Tibial artery (tissue), 4 donors: ENCODE results near the gene GCLC.

ENCODE experiments used
- DNase-seq, 2 donors: peaks; one replicate each; pipeline ENCODE4 v3.0.0-alpha.2; 2019
- H3K27ac ChIP-seq, 2 donors: fragments of 200-600 bp; sonication (generic) in 1 of 2; 1 replicate in 1 of 2; 2 replicates in 1 of 2; pipeline ENCODE4 v1.5.1; 2018 to 2019; ENCODE audit warnings: mild to moderate bottlenecking in 1 of 2
- H3K27me3 ChIP-seq, 2 donors: fragments of 200-600 bp; sonication (generic) in 1 of 2; one replicate each; pipeline versions ENCODE4 v1.5.1 to v1.6.0; 2016 to 2019
- H3K36me3 ChIP-seq, 3 donors: fragments of 200-600 bp; sonication (generic) in 2 of 3; one replicate each; pipeline ENCODE4 v1.5.1; 2016 to 2019; ENCODE audit warnings: mild to moderate bottlenecking in 2 of 3
- H3K4me1 ChIP-seq, 4 donors: fragments of 200-600 bp; sonication (generic) in 2 of 4; 1 replicate in 3 of 4; 2 replicates in 1 of 4; pipeline ENCODE4 v1.5.1; 2016 to 2019
- H3K4me3 ChIP-seq, 2 donors: fragments of 200-600 bp; sonication (generic) in 1 of 2; 1 replicate in 1 of 2; 2 replicates in 1 of 2; pipeline ENCODE4 v1.5.1; 2018 to 2019; ENCODE audit warnings: mild to moderate bottlenecking in 2 of 2
- H3K9me3 ChIP-seq, 3 donors: fragments of 200-600 bp; sonication (generic) in 1 of 3; one replicate each; pipeline ENCODE4 v1.5.1; 2016 to 2019
- intact Hi-C: fragments of 100-400 bp; cut with DNase I; formaldehyde crosslinking; loops from one replicate; pipeline ENCODE4 v1.15.0; 2023; ENCODE audit warnings: low total_unique reads
- TF ChIP-seq, protein P1 (sequence below), 2 experiments: fragments of 200-600 bp in 1 of 2; fragments of 450-650 bp in 1 of 2; IDR thresholded peaks; one replicate each; pipeline ENCODE4 v1.5.1; 2017 to 2019; ENCODE audit warnings: antibody characterized with exemption in 2 of 2, mild to moderate bottlenecking in 1 of 2, moderate library complexity in 1 of 2

GCLC gene

DNA sequence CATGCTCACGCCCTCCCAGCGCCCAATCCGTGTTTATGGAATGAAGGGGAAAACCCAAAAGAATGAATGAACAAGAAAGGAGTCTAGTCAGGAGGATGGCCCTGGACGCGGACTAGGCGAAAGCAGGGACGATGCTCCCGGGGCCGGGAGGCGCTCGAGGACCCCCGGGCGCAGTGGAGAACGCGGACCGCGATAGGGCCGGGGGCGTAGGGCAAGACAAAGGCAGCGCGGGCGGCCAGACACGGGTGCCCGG is 758 bp downstream of the GCLC start:
- TF ChIP-seq, protein P1, sequence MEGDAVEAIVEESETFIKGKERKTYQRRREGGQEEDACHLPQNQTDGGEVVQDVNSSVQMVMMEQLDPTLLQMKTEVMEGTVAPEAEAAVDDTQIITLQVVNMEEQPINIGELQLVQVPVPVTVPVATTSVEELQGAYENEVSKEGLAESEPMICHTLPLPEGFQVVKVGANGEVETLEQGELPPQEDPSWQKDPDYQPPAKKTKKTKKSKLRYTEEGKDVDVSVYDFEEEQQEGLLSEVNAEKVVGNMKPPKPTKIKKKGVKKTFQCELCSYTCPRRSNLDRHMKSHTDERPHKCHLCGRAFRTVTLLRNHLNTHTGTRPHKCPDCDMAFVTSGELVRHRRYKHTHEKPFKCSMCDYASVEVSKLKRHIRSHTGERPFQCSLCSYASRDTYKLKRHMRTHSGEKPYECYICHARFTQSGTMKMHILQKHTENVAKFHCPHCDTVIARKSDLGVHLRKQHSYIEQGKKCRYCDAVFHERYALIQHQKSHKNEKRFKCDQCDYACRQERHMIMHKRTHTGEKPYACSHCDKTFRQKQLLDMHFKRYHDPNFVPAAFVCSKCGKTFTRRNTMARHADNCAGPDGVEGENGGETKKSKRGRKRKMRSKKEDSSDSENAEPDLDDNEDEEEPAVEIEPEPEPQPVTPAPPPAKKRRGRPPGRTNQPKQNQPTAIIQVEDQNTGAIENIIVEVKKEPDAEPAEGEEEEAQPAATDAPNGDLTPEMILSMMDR (IDR thresholded peaks at IDR 0.05) = no peak
- Histone ChIP-seq H3K36me3 (no peaks in the 10 kb centered on the region), H3K4me1 (peaks cover 0 to 42% (median 19%) of the 10 kb centered on the region in 4 donors), H3K27me3 (no peaks in the 10 kb centered on the region), H3K9me3 (no peaks in the 10 kb centered on the region), H3K4me3 (peak overlapping the region; percentile 80 to 97), H3K27ac (peak overlapping the region; percentile 91 to 95)
- DNase-seq = peak; percentile 20 to 67
- intact Hi-C loops = no loop called here

DNA sequence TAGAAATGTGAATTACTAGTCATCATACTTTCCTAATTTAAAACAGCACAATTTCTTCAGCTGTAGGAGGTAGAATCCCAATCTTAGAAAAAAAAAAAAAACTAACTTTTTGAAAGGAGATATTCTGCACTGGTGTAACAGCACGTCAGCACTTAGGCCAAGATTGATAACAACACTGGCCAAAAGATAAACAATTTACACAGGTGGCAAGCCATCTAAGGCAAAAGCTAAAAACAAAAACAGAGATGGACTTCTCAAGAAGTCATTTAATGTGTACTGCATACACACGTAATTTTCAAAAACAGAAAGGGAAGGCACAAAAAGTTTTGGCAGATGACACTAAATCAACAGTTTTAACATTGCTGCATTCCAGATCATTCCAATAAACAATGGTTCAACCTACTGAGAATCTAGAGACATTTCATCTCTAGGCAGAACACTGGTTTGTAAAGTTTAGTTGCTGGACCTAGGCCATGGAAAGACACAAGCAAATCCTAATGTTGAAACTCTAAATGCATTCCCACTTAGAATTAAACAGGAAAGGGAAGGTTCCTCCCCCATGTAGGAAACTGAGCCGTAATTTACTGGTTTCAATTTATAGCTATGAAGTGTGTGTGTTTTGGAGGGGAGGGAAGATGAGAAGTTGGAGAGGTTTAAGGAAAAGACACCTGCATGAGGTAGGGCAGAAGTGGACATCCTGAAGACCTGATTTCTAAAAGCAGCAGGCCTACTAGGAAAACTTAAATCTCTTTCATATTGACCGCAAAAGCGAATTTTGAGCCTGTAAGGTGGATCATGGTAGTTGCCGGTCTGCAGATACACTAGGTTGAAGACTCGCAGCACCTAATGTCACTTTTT is 1.3 kb downstream of the GCLC start:
- TF ChIP-seq, protein P1 (IDR thresholded peaks at IDR 0.05) = no peak
- intact Hi-C loops = no loop called here
- no peaks in the 10 kb centered on the region for H3K9me3 ChIP-seq
- no peaks in the 10 kb centered on the region for H3K27me3 ChIP-seq
- H3K4me1 ChIP-seq = peaks cover 0 to 40% (median 18%) of the 10 kb centered on the region in 4 donors
- peak overlapping the region; percentile 80 to 97 for H3K4me3 ChIP-seq
- DNase-seq = no peak
- peak overlapping the region; percentile 91 to 95 for H3K27ac ChIP-seq
- H3K36me3 ChIP-seq = no peaks in the 10 kb centered on the region

DNA sequence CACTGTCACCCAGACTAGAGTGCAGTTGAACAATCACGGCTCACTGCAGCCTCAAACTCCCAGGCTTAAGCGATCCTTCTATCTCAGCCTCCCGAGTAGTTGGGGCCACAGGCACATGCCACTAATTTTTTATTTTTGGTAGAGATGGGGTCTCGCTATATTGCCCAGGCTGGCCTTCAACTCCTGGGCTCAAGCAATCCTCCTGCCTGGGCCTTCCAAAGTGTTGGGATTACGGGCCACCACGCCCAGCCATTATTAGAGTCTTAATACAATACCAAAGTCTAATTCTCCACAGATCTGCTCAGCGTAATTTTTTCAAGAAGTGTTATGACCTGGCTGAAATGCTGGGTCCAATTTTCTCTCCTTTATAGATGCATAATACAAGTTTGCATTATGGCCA is 3.0 kb downstream of the GCLC start:
- Histone ChIP-seq H3K27me3 (no peaks in the 10 kb centered on the region), H3K27ac (no peak overlapping the region), H3K4me1 (peaks cover 0 to 30% (median 12%) of the 10 kb centered on the region in 4 donors), H3K4me3 (no peak overlapping the region), H3K36me3 (no peaks in the 10 kb centered on the region), H3K9me3 (no peaks in the 10 kb centered on the region)
- intact Hi-C loops = no loop called here
- TF ChIP-seq, protein P1 (IDR thresholded peaks at IDR 0.05) = no peak
- no peak for DNase-seq

DNA sequence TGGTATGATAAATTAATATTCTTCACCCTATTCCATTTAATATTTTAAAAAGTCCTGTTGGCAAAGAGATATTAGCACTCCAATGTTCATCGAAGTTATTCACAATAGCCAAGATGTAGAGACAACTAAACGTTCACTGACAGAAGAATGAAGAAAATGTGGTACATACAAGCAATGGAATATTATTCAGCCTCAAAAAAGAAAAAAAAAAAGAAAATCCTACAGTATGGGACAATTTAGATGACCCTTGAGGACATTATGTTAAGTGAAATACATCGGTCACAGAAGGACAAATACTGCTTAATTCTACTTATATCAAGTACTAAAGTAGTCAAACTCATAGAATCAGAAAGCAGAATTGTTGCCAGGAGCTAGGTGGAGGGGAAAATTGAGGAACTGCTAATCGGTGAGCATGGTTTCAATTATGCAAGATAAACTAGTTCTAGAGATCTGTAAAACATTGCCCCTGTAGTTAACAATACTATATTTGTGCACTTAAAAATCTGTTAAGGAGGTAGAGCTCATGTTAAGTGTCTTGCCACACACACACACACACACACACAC is 4.7 kb downstream of the GCLC start:
- Histone ChIP-seq H3K9me3 (no peaks in the 10 kb centered on the region), H3K4me1 (peaks cover 0 to 21% (median 12%) of the 10 kb centered on the region in 4 donors), H3K27ac (no peak overlapping the region), H3K4me3 (no peak overlapping the region), H3K27me3 (no peaks in the 10 kb centered on the region), H3K36me3 (no peaks in the 10 kb centered on the region)
- TF ChIP-seq, protein P1 (IDR thresholded peaks at IDR 0.05) = no peak
- intact Hi-C loops = no loop called here
- no peak for DNase-seq

DNA sequence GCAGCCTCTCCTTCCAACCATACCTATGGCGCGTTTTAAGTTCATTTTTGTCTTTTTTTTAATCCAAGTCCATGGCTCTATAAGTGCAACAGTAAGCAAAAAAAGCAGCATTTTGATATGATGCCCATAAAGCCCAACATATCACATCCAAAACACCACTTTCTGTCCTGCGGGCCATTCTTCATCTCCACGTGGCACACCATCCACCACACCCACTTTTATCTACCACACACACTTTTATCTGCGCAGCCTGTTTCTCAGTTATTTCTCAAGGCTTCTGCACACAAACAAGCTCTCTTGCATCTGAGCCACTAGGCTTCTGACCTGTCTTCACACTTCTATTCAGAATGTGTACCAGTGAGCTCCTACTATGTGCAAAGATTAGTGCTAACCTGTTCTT is 5.3 kb downstream of the GCLC start:
- TF ChIP-seq, protein P1 (IDR thresholded peaks at IDR 0.05) = no peak
- peaks cover 0 to 21% (median 12%) of the 10 kb centered on the region in 4 donors for H3K4me1 ChIP-seq
- intact Hi-C loops = no loop called here
- no peak overlapping the region for H3K4me3 ChIP-seq
- no peaks in the 10 kb centered on the region for H3K36me3 ChIP-seq
- no peaks in the 10 kb centered on the region for H3K9me3 ChIP-seq
- DNase-seq = no peak
- H3K27me3 ChIP-seq = no peaks in the 10 kb centered on the region
- no peak overlapping the region for H3K27ac ChIP-seq
